HG03439 (cell line): ENCODE results near the gene CLDN7.
A peak's percentile ranks its signal among the peaks of the same experiment; 100 is the strongest.

Source experiments
- ATAC-seq: cut with Tn5 transposase; IDR thresholded peaks from one replicate; pipeline ENCODE4 v1.9.1; 2021; ENCODE audit warnings: mild to moderate bottlenecking, moderate library complexity; ENCODE audit not compliant: unreplicated experiment

Gene CLDN7, protein sequence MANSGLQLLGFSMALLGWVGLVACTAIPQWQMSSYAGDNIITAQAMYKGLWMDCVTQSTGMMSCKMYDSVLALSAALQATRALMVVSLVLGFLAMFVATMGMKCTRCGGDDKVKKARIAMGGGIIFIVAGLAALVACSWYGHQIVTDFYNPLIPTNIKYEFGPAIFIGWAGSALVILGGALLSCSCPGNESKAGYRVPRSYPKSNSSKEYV

DNA sequence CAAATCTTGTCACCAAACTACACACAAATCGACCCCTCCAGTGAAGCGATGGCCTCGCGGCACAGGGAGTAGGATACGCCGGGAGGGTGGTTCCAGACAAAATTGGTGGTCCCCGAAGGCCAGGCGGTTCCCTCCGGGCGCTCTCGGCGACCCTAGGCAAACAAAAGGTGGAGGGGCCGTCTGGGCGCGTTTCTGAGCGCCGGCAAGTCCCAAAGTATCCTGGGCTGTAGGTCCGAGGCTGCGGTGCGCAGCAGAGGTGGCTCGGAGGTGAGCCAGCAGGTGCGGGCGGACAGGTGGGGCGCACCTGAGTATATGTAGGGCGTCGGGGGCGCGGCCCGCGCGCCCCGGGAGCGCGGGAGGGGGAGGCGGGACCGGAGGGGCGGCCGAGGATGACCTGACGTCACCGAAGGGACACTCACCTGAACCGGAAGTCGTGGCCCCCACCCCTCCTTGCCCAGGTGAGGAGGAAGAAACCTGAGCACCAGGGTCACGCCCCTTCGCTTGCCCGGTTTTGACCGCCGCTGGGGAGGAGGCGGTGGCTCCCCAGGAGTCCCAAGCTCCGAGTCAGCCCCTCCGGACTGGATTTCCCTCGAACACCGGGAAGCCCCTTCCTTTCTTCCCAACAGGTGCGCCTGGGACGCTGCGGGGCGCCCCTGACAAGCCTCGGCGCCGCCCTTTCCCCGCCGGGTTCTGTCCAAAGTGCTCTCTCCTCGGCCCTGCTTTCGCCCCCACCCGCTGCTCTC is at the start of gene CLDN7:
TSS of gene CLDN7 (minus strand) at position 287 of the 743 bp plus-strand sequence. CDS start 435 bp downstream, outside the sequence.
- ATAC-seq, result no peak

DNA sequence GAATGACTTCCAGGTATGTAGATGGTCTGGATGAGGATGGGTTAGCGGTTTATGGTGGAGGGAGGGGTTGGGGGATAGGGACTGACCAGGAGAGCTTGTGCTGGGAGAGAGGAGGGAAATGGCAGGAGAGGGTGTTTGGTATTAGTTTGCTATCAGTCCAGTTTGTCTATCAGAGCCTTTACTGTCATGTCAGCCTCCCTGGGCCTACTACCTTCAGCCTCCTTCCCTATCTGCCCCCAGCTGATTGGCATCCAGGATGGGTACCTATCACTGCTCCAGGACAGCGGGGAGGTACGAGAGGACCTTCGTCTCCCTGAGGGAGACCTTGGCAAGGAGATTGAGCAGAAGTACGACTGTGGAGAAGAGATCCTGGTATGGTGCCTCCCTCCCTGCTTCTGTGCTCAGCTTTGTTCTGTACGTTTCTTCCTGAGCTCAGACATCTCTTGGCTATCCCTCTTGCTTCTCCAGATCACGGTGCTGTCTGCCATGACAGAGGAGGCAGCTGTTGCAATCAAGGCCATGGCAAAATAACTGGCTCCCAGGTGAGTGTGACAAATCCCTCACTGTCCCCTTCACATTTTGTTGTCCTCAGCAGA is 48.9 kb upstream of the CLDN7 start:
- ATAC-seq, result no peak

DNA sequence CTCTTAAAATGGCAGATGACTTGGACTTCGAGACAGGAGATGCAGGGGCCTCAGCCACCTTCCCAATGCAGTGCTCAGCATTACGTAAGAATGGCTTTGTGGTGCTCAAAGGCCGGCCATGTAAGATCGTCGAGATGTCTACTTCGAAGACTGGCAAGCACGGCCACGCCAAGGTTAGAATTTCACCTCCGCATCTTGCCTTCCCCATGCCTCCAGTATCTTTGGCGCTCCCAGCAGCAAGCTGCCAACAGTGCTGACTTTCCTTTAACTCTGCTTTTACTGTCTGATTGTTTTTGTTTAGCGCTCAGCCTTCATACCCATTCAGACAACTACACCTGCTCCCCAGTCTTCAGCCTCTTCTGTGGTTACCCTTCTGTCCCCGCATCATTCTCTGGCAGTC is 47.4 kb upstream of the CLDN7 start:
- ATAC-seq, result no peak

DNA sequence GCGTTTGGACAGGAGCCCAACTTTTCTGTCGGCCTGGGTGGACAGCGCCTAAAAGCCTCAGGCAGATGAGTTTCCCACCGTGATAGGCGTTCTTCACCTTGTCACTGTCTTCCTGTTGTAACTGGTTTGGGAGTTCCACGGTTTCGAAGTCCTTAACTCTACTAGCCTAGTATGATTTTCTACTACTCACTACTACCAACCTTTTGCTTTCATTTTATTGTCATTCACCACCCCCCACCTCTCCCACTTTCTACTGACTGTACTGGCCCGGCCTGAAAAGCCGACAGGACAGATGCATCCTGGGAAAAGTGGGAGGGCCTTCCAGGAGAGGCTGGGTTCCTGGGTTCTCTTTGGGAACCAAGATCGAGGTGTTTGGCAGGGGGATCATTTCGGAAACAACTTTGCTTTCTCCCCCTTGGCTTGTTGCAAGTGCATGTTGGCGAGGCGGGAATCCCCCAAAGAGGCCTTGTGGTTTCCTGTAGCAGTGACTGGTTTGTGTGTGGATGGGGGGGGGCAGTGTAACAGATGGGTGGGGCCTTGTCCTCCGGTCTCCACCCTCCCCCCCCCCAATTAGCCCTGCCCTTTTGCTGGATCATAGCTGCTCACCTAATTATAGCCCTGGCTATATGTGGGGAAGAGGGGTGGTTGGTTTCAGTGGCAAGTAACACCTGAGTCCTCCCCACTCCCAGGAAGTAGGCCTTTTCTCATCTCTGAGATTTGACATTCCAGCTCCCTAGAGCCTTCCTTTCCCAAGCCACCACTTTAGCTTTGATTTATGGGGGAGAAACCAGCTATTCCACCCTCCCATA is 46.6 kb upstream of the CLDN7 start:
- no peak for ATAC-seq

DNA sequence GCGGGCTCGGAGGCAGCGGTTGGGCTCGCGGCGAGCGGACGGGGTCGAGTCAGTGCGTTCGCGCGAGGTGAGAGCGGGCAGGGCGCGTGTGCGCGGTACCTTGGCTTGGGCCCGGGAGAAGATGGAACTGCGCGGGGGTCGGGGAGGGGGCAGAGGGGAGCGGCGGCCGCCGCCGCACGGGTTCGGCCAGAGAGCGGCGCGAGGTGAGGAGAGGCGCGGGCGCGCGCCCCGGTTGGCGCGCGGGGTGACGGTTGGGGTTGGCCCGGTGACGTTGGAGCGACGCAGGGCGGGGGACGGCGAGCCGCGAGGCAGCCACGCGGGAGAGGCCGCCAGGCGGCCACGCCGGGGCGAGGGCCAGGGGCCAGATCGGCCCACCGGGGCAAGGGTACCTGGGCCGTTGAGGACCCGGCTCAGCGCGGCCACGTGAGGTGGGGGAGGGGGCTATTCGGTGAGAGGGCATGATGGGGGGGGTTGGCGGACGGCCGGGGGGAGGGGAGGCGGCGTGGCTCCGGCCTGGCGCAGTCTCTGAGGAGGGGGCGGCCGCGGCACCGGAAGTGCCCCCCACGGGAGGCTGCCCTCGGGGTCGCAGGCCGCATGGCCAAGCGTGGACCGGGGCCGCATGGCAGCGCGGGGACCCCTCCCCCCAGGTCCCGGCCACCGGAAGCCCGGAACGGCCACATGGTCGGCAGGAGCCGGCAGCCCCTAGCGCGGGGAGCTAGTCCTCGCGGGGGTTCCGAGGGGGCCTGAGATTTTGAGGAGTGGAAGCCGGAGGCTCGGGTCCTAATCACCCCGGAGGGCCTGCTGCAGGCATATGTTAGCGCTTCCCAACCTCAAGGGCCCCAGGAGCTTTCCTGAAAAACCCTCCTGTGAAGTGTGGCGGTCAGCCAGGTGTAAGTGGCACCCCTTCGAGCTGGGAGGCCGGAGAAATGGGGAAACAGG is 45.7 kb upstream of the CLDN7 start:
- no peak for ATAC-seq

DNA sequence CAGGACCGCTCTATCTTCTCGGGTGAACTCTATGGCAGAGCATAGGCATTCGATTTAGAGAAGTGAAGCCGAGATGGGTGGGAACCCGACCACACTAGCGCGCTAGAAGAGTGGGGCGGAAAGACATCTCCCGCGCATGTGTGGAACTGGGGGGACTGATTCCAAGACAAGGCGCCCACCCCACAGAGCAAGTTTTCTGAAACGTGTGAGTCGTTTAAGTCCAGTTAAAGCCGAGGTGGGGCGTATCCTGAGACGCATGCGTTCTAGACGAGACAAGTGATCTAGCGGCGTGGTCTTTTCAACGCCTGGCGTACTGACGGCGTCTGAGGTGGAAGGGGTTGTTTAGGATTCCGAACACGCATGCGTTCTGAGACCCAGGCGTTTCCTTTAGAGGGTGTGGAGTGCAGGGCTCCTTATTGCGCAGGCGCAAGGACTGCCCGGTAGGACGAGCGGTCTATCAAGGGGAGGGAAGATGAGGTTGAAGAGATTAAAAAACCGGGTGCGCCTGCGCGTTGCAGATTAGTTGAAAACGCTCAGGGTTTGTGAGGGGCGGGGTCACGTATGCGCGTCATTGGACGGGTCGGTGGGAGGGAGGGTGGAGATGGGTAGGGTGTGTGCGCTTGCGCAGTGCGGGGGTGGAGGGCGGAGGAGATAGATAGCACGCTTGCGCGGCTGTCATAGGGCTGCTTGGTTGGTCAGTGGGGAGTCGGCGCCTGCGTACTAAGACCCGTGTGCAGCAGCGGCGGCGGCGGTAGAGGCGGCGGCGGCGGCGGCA is 44.8 kb upstream of the CLDN7 start, which contains the start of gene EIF5A:
TSS of gene EIF5A (plus strand) at position 718 of the 775 bp plus-strand sequence. CDS start 2,008 bp downstream, outside the sequence.
- peak; percentile 68 for ATAC-seq

DNA sequence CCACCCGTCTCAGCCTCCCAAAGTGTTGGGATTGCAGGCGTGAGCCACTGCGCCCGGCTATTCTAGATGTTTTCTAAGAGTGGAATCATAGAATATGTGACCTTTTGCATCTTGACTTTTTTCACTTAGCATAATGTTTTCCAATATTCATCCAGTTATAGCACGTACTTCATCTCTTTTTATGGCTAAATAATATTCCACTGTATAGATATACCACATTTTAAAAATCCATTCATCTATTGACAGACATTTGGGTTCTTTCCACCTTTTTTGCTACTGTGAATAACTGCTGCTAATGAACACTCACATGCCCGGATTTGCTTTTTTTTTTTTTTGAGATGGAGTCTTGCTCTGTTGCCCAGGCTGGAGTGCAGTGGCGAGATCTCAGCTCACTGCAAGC is 41.9 kb upstream of the CLDN7 start:
- ATAC-seq, result no peak

DNA sequence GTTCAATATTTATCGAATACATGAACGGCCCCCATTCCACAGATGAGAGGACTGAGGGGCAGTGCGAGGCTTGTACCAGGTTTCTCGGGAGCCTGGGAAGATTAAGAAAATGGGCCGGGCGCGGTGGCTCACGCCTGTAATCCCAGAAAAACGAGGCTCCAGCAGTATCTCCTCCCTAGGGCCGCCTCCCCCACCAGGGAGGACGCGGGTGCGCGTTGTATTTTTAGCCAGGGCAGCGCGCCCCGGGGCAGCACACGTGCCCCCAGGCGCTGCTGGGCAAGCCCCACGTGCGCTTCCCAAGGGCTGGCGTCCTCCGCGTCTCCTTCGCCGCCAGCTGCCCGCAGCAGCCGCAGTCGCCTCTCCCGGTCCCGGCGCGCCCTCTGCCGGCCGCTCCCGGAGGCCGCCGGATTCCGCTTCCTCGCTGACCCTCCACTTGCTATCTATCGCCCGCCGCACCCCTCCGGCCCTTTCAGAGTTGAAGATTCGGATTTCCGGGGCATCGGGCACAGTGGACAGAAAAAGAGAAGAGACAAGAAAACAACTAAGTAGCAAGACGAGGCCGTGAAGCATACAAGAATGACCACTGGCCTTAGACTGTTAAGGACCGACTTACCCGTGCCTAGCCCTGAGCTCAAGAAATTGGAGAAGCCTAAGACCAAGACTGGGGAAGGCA is 34.0 kb upstream of the CLDN7 start:
- ATAC-seq, result peak; percentile 64

DNA sequence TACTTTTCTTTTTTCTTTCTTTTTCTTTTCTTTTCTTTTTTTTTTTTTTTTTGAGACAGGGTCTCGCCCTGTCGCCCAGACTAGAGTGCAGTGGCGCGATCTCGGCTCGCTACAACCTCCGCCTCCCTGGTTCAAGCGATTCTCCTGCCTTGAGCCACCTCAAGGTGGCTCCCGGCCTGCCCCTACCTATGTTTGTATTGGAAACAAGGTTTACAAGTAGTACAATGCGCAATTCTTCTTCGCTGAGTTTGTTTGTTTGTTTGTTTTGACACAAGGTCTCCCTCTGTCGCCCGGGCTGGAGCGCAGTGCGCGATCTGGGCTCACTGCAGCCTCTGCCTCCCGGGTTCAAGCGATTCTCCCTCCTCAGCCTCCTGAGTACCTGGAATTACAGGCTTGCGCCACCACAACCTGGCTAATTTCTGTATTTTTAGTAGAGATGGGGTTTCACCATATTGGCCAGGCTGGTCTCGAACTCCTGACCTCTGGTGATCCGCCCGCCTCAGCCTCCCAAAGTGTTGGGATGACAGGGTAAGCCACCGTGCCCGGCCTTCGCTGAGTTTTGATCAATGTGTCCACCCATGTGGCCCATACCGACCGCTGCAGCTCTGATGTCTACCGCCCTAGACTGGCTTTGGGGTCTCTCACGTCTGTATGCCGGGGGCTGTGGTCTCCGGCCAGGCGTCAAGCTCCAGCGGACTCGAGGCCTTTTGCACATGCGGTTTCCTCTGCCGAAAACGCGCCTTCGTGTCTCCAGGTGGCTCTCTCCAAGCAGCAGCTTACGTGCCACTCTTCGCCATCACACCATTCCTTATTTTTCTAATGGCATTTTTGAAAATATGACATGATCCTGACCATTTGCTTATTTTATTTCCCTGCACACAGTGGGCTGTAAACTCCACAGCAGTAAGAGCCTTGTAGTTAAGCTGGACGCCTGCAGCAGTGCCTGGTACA is 33.2 kb upstream of the CLDN7 start:
- no peak for ATAC-seq

DNA sequence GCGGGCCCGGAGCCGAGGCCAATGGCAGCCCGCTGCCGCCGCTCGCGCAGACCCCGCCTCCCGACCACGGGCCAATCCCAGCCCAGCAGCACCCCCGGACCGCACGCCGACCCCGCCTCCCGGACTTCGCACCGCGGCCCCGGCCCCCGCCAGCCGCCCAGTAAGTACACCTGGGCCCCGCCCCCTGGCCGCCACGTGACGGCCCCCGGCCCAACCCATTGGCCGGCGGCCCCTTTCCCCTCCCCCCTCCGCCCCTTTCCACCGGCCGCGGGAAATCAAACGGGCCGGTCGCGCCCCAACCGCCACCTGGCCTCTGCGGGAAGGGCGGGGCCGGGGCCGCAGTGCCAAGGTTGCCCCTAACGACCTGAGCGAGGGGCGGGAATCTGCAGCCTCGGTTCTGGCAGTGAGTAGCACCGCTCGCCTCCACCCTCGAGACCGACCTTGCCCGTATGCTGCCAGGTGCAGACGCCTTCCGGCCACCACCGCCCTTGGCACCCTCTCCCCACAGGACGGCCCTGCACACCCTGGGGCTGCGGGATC is 32.4 kb upstream of the CLDN7 start, which contains the start of gene YBX2:
TSS of gene YBX2 (minus strand) at position 26 of the 540 bp plus-strand sequence. CDS start 139 bp downstream, outside the sequence.
- ATAC-seq, result no peak

DNA sequence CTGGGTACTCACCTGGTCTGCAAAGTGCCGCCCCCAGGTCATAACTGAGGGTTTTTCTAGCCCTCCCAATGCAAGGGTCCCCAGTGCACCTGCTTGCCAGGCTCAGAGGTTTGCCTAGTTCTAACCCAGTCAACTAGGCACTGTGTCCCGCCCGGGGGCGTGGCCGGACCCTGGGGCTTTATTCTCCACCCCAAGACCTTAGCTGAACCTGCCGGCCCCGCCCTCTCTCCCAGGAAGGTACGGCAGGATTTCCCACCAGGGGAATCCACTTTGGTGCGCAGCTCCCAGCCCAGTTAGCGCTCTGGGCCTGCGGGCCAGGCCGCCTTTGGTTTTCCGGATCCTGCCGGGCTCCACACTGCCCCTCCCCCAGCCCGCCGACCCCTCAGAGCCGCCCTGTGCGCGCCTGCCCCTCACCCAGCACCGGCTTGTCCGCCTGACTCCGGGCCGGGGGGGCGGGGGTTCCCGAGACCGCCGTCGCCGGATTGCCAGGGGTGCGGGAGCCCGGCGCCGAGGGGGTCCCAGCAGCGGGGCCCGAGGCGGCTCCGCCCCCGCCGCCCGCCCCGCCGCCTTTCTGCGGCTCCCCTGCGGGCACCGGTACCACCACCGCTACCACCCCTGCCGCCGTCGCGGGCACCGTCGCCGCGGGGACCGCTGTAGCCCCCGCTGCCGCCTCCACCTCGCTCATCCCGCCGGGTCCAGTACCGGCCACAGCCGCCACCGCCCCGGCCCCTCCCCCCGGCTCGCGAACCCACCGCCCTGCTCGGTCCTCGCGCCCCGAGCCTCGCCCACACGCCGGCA is 31.7 kb upstream of the CLDN7 start:
- ATAC-seq, result no peak

DNA sequence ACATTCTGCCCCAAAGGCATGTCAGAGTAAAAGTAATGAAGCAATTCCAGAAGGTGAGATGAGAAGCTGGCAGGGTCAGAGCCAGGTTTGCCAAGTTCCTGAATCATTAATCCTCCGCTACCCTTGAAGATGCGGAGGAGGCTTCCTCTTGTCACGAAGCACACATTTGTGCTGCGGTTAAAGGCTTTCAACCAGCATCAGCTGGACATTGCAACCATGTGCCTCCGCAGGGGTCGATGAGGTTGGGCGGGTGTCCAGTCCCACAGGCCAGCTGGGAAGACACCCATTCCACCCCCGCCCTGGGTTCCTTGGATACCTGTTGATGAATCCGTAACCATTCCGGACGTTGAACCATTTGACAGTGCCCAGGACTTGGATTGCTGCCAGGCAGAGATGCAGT is 30.9 kb upstream of the CLDN7 start:
- no peak for ATAC-seq

DNA sequence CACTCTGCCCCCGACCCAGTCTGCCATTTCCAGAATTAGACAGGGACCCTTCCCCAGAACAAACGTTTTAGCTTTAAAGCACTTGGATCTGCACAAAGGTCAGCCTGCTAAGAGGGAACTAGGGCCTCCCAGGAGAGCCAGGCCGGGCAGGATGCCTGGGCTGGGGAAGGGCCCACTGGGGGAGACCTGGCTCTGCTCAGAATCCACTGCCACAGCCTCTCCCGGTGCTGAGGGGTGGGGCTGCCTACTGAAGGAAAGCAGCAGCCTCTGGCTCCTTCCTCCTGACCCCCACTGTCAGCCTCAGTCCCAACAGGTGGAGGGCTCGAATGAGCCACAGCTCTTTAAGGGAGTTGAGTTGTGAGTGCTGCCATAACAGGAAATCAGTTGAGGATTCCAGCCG is 30.5 kb upstream of the CLDN7 start:
- no peak for ATAC-seq

DNA sequence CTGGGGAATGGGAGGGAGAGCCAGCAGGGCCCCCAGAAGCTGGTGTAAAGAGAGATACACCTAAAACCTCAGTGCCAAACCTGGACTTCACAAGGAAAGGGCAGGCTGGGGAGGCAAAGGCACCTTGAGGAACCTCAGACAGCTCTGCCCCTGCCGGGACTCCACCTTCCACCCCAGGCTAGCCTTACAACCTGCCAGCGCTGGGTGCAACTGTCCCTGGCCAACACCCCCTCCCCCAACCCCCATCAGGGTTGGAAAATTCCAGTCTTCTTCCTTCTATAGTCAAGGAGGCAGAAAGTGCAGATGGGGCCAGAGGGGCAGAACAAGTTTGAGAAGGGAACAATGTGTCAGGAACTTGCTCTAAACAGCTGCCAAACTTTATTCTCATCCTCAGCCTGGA is 29.9 kb upstream of the CLDN7 start:
- no peak for ATAC-seq

DNA sequence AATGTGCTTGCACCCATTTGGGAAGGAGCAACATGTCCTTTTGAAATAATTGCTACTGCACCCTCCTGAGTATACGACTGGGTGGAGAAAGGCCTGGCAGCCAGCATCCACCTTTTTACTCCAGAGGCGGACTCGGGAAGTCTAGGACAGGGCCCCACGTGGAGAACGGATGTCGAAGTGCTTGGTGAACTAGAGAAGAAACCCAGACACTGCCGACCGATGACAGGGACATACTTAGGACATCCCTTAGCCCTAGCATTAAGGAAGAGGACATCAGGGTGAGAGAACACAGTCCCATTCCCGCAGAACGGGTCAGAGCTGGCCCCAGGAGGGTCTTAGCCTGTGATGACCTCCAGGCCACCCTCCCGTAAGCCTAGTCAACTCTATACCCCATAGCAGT is 28.4 kb upstream of the CLDN7 start:
- ATAC-seq, result no peak

DNA sequence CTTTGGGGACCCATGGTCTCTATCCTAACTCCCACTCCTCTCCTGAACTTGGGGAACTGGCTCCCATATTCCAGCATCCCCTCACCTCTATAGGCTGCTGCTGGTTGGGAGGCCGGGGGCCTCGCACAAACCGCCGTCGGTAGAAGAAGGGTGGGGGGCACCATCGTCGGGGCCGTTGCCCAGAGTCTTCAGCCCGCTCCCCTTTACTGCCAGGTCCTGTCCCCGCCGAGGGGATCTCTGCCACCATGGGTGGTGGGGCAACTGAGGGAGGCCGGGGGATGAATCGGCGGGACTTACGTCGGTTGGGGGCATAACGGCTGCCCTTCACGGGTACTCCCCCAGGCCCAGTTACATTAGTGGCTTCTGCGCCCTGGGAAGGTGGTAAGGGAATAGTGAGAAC is 27.9 kb upstream of the CLDN7 start:
- no peak for ATAC-seq
